ENCODE results near the gene TMEM175.

The TMEM175 gene

DNA sequence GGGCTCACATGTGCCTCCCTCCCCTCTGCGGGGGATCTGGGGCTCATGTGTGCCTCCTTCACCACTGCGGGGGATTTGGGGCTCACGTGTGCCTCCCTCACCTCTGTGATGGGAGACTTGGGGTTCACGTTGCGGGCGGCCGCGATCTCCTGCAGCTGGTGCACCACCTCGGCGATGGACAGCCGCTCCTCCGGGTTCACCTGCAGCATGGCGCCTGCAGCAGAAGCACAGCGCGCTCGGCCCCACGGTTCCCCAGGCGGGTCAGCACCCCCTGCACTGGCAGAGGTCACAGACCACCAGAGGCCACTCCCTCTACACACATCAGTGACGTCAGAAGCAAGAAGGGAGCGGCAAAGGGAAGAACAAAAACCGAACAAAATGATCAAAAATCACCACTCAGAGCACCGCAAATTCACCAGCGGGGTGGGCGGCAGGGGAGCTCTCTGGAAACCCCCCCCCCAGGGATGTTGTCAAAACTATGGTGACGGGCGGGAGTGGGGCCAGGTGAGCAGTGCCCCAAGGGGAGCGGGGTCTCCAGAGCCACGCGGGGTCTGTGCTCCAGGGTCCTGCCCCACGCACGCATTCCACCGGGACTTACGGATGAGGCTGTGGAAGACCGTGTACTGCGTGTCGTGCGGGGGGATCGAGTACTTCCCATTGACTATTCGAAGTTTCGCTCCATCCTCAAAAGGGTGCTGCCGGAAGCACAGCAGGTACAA is 38.8 kb upstream of the TMEM175 start:
- H3K4me3 ChIP-seq (ENCODE audit: low read length): no peak overlapping the region
- TF ChIP-seq ZNF274 (IDR thresholded peaks at IDR 0.05; ENCODE audit: low read depth, low read length): no peak

DNA sequence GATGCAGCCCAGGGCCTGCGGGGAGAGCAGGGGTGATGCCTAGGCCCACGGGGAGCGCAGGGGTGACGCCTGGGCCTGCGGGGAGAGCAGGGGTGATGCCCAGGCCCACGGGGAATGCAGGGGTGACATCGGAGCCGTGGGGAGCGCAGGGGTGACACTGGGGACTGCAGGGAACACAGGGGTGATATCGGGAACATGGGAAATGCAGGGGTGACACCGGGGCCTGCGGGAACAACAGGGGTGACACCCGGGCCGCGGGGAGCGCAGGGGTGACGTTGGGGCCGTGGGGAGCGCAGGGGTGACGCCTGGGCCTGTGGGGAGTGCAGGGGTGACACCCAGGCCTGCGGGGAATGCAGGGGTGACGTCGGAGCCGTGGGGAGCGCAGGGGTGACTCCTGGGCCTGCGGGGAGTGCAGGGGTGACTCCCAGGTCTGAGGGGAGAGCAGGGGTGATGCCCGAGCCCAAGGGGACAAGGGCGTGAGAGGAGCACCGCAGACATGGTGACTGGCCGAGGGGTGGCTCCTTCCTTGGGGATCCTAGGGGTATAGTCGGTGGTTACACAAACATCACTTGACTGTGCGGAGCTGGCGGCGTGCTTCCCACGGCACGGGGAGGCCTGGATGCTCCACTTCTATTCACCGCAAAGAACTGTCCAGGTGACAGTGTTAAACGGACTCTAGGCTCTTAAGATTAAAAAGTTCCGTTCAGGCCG is 38.1 kb upstream of the TMEM175 start:
- no peak for TF ChIP-seq ZNF274 (IDR thresholded peaks at IDR 0.05; ENCODE audit: low read depth, low read length)
- H3K4me3 ChIP-seq (ENCODE audit: low read length): no peak overlapping the region

DNA sequence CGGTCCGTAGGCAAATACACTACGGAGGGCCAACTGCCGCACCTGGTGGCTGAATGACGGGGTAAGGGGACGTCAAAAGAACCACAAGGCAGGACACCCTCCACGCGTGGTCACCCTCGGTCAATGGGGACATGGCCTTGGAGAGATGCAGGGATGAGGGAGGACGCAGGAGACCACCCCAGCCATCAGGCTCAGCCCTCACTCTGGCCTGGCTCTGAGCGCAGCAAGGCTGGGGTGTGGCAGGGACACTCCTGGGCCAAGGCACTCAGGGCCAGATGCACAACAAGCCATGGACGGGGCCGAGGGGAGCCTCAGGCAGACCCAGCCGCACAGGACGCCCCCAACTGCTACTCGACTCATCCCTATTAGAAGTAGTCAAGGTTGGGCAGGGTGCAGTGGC is 36.7 kb upstream of the TMEM175 start:
- TF ChIP-seq ZNF274 (IDR thresholded peaks at IDR 0.05; ENCODE audit: low read depth, low read length): no peak
- no peak overlapping the region for H3K4me3 ChIP-seq (ENCODE audit: low read length)

GRCh38 chr4:896216-896615 is 36.0 kb upstream of the TMEM175 start:
- no peak overlapping the region for H3K4me3 ChIP-seq (ENCODE audit: low read length)
- no peak for TF ChIP-seq ZNF274 (IDR thresholded peaks at IDR 0.05; ENCODE audit: low read depth, low read length)

- no peak for TF ChIP-seq ZNF274 (IDR thresholded peaks at IDR 0.05; ENCODE audit: low read depth, low read length)
- no peak overlapping the region for H3K4me3 ChIP-seq (ENCODE audit: low read length)
Measured at GRCh38 chr4:896630-897029, 35.6 kb upstream of the TMEM175 start.

DNA sequence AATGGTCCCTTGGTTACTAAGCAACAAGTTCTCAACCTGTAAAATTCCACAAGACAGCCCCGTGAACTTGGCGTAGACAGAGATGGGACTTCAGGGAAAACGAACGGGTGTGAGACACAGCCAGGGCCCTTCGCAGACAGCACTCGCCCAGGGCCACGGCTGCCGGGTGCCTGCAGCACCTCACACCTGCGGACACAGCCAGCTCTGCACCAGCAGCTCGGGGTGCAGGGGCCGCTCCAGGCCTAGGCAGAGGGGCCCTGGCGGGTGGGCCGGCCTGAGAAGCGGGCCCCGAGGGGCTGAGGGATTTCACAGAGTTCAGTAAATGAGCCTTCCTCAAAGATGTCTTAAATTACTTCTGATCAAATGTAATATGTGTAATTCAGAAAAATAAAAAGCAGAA is 34.1 kb upstream of the TMEM175 start:
- no peak overlapping the region for H3K4me3 ChIP-seq (ENCODE audit: low read length)
- no peak for TF ChIP-seq ZNF274 (IDR thresholded peaks at IDR 0.05; ENCODE audit: low read depth, low read length)

DNA sequence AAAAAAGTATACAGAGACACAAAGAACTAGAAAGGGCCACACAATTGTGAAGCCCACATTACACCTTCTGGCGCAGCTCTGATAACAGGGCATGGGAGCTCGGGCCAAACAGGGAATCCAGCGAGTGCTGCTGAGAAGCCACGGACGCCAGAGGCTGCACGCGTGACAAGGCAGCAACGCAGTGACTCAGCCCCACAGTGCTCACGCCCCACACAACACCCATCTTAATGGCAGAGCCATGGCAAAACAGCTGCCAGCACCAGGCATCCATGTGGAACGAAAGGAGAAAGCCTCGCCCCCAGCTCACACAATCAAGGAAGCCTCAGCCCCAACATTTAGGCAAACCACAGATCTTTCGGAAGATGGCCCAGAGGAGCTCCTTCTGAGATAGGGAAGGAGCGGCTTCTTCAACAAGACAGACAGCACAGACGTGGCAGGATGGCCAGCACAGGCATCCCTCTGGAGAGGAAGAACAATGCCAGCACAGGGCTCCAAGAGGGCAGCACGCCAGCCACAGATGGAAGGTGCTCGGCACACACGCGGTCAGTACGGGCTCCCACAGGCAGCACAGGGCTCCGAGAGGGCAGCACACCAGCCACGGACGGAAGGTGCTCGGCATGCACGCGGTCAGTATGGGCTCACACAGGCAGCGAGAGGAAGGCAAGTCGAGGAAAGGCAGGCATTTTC is 33.2 kb upstream of the TMEM175 start:
- no peak overlapping the region for H3K4me3 ChIP-seq (ENCODE audit: low read length)
- TF ChIP-seq ZNF274 (IDR thresholded peaks at IDR 0.05; ENCODE audit: low read depth, low read length): no peak

- no peak overlapping the region for H3K4me3 ChIP-seq (ENCODE audit: low read length)
- no peak for TF ChIP-seq ZNF274 (IDR thresholded peaks at IDR 0.05; ENCODE audit: low read depth, low read length)
Measured at GRCh38 chr4:899556-899906, 32.7 kb upstream of the TMEM175 start.

GRCh38 chr4:900073-900472 is 32.2 kb upstream of the TMEM175 start:
- no peak for TF ChIP-seq ZNF274 (IDR thresholded peaks at IDR 0.05; ENCODE audit: low read depth, low read length)
- H3K4me3 ChIP-seq (ENCODE audit: low read length): no peak overlapping the region

DNA sequence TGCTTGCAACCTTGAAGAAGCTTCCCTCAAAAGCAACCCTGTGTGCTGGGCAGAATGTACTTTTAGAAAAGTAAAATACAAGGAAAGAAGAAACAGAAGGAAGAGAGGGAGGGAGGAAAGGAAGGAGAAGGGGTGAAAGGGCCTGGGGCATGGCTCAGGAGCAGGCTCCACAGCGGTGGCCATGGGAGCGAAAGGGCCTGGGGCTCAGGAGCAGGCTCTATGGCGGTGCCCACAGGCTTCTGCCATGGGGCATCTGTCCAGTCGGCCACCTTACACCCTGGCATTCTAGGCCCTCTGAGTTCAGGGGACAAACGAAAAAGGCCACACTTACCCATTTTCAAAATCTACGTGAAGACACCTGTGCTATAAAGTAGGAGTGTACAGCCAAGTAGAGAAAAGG is 31.5 kb upstream of the TMEM175 start:
- no peak for TF ChIP-seq ZNF274 (IDR thresholded peaks at IDR 0.05; ENCODE audit: low read depth, low read length)
- H3K4me3 ChIP-seq (ENCODE audit: low read length): no peak overlapping the region

DNA sequence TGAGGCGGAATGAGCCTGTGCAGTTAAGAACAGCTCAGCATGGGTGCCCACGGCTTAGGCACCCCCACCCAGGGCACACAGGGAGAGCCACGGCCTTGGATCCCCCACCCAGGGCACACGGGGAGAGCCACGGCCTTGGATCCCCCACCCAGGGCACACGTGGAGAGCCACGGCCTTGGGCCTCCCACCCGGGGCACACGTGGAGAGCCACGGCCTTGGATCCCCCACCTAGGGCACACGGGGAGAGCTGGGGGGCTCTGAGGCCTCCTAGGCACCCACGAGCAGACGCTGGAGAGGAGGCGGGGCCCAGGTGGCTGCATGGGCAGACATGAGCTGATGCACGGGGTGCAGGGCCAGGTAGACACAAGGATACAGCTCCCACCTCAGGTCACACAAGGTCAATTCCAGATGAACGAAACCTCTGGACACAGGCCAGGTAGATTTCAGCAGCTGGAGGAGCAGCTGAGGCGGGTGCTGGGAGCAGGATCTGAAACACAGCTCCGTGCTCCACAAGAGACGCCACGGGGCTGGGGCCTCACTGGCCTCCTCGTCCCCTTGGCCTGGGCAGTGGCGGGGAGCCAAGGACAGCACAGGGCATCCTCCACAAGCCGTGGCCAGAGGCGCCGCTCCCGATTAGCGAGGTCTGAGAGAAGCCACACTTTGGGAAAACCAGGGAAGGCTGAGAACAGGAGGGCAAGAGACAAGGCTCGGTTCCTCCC is 30.9 kb upstream of the TMEM175 start:
- no peak for TF ChIP-seq ZNF274 (IDR thresholded peaks at IDR 0.05; ENCODE audit: low read depth, low read length)
- no peak overlapping the region for H3K4me3 ChIP-seq (ENCODE audit: low read length)

- no peak overlapping the region for H3K4me3 ChIP-seq (ENCODE audit: low read length)
- no peak for TF ChIP-seq ZNF274 (IDR thresholded peaks at IDR 0.05; ENCODE audit: low read depth, low read length)
Measured at GRCh38 chr4:903066-904046, 28.9 kb upstream of the TMEM175 start.

All from GM08714 (cell line).